GM21381 (cell line): ENCODE results near the gene RAPGEF2.

Source experiments
- ATAC-seq: cut with Tn5 transposase; IDR thresholded peaks from one replicate; pipeline ENCODE4 v1.9.1; 2021; ENCODE audit warnings: mild to moderate bottlenecking, moderate library complexity; ENCODE audit not compliant: unreplicated experiment

Gene RAPGEF2

DNA sequence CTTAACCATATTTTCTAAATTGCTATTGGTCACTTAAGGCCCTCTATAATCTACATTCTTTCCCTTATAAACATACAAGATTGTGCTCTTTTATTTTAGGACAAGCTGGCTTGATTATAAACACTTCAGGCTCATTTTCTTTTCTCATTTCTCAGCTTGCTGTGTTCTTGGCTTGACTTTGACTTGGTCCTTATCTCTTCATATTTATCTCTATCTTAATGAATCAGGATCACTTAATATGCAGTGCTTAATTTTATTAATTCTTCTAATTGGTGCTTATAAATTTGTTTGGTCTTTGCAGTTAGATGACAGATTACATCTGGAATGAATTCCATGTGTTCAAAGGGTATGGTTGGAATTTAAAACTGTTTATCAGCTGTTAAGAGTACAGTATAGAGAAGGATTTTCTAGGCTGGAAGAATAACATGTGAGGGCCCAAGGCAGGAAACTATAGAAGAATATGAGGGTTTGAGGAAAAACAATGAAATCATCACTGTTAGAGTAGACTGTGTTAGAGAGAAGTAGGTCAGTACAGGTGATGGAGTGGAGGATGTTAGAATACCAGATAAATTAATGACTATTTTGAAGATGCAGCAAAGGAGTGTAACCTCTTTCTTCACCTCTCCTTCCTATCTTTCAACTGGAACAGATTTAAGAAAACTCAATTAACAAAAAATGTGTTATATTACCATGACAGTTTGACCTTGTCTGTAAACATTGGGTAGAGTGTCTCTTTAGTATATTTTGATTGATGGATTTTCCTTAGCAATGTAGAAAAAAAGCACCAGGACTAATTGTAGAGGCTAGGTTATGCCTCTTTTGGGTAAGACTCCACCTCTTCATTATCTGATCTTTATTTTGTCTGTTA, 169.6 kb downstream of the RAPGEF2 start:
- no peak for ATAC-seq

DNA sequence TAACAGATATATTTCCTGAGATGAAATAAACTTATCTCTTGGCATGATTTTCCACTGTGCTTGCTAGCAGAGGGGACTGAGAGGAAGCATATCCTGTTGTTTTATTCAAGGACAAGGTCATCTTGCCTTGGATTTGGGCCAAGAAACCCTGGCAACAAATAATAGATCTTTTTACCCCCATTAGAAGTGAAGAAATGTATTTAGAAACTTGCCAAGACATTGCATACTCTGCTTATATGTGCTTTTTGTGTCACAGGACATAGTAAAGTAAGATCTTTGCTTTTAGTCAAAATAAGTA, 170.2 kb downstream of the RAPGEF2 start:
- no peak for ATAC-seq

DNA sequence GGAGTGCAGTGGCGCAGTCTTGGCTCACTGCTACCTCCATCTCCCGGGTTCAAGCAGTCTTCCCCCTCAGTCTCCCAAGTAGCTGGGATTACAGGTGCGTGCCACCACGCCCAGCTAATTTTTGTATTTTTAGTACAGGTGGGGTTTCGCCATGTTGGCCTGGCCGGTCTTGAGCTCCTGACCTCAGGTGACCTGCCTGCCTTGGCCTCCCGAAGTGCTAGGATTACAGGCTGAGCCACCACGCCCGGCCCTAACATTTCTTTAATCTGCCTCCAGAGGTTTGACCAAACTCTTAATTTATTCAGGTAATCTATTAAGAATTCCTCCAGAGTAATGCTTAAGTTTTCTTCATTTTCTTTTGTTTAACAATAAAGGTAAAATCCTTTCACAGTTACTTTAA, 171.0 kb downstream of the RAPGEF2 start:
- no peak for ATAC-seq

DNA sequence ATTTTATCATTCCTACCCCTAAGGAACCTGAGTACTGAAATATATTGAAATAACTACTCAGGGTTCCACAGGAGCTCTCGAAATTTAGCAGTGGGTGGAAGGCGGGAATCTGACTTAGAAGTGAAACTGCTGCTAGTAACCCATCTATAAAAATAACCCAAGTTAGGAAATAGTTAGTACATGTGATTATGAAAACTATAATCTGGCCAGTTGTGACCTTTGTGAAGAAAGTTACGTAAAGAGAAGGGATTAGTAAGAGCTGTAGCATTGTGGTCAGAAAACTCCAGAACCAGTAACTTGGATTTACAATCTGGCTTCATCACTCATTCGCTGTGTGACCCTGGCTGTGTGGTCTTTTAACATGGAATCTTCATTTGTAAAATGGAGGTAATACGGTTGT, 175.5 kb downstream of the RAPGEF2 start:
- ATAC-seq: no peak

- no peak for ATAC-seq
Observed at GRCh38 chr4:159279084-159279483, 176.2 kb downstream of the RAPGEF2 start.

GRCh38 chr4:159280442-159281172, 177.7 kb downstream of the RAPGEF2 start:
- ATAC-seq: no peak

DNA sequence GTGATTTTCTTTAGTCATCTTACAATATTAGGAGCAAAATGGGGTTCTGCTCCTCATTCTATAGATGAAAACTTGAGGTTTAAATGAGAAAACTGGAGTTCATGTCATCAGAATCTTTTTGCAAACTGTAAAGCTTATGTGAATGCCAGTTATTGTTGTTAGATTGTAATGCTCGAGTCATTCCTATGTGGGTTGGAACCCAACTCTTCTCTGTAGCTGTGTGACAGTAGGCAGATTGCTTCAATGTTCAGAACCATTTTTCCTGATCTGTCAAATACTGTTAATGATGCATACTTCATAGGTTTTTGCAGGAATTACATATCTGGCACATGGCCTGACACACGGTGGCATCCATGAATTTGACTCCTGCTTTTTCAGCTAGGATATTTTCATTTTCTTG, 178.9 kb downstream of the RAPGEF2 start:
- no peak for ATAC-seq

- ATAC-seq: no peak
Observed at GRCh38 chr4:159282329-159282728, 179.4 kb downstream of the RAPGEF2 start.

DNA sequence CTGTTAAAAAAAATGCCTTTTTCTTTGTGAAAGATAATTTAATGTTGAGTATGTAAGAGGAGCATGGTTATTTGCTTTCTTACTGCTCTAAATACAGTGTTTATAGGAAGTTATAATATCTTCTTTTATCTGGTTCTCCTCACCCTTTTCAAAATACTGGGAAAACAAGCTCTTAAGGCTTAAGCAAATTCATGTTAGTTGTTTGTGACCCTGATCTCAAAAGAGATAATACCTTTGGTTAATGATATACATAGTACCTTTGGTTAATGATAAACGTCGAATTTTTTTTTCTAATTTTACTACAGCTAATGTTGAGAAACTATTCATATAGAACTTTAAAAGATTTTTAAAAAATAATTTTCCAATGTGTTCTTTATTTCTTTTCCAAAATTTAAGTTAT, 180.1 kb downstream of the RAPGEF2 start:
- ATAC-seq: no peak

DNA sequence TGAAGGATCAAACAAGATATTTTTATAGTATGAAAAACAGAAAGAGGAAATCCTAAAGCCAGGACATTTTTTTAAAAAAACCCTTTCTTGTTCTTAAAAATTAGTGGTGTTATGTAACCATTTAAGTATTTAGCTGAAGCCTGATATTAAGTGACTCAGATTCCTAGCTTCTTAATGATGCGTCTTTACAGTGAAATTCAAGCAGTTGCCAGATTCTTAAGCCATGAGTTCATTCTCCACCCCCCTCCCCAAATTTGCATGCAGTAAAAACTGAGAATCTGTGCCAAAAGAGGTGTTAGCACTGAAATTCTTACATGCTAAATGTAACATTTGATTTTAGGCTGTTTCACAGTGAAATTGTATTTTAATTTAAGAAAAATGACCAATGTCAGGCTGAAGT, 180.8 kb downstream of the RAPGEF2 start:
- ATAC-seq: no peak

GRCh38 chr4:159284113-159284512, 181.2 kb downstream of the RAPGEF2 start:
- ATAC-seq: no peak

- ATAC-seq: no peak
Observed at GRCh38 chr4:159284733-159285132, 181.9 kb downstream of the RAPGEF2 start.

- ATAC-seq: no peak
Observed at GRCh38 chr4:159287767-159288166, 184.9 kb downstream of the RAPGEF2 start.

GRCh38 chr4:159289682-159290081, 186.8 kb downstream of the RAPGEF2 start:
- no peak for ATAC-seq

DNA sequence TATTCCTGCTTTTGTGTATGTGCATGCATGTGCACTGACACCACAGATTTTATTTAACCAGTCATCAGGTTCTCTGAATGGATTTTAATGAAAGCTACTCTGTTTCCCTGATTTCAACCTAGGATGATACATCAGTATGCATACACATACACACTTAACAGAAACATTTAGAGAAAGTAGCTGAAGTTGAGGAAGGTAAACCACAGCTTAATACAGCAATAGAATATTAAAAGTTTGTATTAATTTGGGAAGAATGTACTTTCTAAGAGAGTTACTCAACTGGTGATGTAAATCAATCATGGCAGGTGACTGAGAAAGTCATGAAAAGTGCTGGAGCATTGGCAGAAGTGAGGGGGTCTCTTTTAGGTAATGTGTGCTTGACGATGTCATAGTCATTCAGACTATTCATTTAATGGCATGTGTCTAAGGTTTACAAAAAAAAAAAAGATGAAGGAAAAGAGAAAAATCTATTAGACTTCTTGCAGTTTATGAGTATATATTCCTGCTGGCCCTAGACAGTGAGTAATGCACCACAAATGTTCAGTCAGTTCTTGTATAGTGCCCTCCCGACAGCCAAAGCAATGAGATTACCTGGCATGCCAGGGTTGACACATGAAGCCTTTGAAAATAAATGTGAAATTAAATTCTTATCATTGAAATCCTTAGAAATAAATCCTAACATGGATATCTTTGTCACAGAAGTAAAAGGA, 187.6 kb downstream of the RAPGEF2 start:
- ATAC-seq: no peak

DNA sequence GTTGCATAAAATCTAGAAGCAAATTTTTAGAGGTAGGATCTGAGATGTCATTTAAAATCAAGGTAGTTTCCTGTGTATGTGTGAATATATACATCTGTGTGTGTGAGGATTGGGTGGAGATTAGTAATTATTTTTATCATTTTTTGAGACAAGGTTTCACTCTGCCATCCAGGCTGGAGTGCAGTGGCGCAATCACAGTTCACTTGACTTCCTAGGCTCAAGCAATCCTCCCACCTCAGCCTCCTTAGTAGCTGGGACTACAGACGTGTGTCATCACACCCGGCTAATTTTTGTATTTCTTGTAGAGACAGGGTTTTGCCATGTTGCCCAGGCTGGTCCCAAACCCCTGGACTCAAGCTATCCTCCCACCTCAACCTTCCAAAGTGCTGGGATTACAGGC, 188.3 kb downstream of the RAPGEF2 start:
- no peak for ATAC-seq

- no peak for ATAC-seq
Observed at GRCh38 chr4:159292137-159292896, 189.4 kb downstream of the RAPGEF2 start.

- no peak for ATAC-seq
Observed at GRCh38 chr4:159293811-159294515, 191.1 kb downstream of the RAPGEF2 start.

DNA sequence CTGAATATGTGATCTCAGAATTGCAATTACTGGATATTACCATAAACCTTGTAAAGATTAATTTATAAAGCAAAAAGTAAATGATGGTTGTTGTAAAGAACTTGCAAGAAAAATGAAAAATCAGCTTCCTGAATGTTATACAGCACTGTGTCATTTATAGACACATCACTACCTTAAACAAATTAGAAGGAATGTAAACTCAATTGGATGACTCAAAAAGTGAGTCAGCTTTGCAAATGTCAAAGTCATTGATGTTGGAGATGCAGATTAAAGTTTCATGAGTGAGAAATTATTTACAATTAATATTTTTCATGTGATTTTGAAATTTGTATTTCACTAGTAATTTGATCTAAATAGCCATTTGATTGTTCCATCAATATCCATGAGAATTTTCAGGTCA, 193.2 kb downstream of the RAPGEF2 start:
- ATAC-seq: no peak

DNA sequence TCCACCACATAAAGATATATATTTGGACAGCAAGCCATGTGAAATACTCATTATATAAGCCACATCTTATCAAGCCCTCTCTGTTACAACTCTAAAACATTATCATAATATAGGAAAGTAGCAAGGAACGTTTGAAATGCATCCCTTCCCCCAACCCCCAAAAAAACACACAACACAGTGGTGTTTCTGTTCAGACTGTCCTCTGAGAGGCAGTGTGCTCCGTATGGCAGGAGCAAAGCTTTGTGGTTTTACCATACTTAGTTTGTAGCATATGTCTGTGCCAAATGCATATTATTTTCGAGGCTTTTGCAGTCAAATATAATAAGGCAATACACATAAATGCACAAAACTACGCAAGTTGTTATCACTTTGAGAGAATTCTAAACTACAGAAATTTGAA, 194.2 kb downstream of the RAPGEF2 start:
- no peak for ATAC-seq
